ENCODE measurements around the gene ST3GAL6. TPM values are rescaled to one million over a fixed set of nuclear protein-coding genes. Genes with fewer than 3 reads are reported as not detected.

Gene ST3GAL6, protein sequence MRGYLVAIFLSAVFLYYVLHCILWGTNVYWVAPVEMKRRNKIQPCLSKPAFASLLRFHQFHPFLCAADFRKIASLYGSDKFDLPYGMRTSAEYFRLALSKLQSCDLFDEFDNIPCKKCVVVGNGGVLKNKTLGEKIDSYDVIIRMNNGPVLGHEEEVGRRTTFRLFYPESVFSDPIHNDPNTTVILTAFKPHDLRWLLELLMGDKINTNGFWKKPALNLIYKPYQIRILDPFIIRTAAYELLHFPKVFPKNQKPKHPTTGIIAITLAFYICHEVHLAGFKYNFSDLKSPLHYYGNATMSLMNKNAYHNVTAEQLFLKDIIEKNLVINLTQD
- 1.7 and 3.2 TPM in 2 replicates for total RNA-seq (2022)
- Bru-seq, nascent RNA: percentile 38 among the genes with signal in this experiment
- BruChase-seq, experiment 1, labeled RNA remaining after a 6-hour chase: percentile 42 among the genes with signal in this experiment
- percentile 55 among the genes with signal in this experiment for BruChase-seq, experiment 2, labeled RNA remaining after a 2-hour chase
- long read RNA-seq, partial matches to known transcripts: 0 of 34 reads
- long read RNA-seq, other reads (novel, unspliced or antisense): 33 of 34 reads

DNA sequence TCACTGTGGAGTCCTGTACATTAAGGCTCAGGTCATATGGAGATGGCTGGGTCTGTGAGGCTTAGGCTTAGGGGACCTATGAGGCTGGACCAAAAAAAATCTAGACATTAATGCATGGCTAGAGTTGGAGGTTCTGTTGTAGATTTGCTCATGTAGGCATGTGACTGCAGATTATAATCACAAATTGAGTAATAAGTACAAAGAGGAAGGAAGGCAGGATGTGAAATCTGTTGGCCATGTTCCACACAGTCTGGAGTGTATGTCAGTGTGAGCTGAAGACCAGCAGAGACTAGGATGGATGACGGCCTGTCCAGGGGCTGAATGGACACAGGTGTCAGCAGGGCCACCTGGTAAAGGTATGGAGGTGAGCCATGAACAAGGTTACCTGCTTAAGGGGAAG, at the start of gene ST3GAL6:
Gene ST3GAL6 (plus strand): TSS at position 265 of the 400 bp plus-strand sequence. CDS start 5,101 bp downstream, outside the sequence.
- no peak within 1 kb of the TSS for H3K27ac Mint-ChIP-seq (ENCODE audit: unreplicated experiment)
- H3K4me1 Mint-ChIP-seq (ENCODE audit: low read depth, unreplicated experiment): peaks cover 7% of the 10 kb centered on the region
- intact Hi-C loops (cut with micrococcal nuclease; ENCODE audit: unreplicated experiment): no loop called here
- H3K27me3 Mint-ChIP-seq (ENCODE audit: unreplicated experiment): no peaks in the 10 kb centered on the region
- TF ChIP-seq, protein P1, sequence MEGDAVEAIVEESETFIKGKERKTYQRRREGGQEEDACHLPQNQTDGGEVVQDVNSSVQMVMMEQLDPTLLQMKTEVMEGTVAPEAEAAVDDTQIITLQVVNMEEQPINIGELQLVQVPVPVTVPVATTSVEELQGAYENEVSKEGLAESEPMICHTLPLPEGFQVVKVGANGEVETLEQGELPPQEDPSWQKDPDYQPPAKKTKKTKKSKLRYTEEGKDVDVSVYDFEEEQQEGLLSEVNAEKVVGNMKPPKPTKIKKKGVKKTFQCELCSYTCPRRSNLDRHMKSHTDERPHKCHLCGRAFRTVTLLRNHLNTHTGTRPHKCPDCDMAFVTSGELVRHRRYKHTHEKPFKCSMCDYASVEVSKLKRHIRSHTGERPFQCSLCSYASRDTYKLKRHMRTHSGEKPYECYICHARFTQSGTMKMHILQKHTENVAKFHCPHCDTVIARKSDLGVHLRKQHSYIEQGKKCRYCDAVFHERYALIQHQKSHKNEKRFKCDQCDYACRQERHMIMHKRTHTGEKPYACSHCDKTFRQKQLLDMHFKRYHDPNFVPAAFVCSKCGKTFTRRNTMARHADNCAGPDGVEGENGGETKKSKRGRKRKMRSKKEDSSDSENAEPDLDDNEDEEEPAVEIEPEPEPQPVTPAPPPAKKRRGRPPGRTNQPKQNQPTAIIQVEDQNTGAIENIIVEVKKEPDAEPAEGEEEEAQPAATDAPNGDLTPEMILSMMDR (IDR thresholded peaks at IDR 0.05; ENCODE audit: unreplicated experiment): no peak
- no peak for DNase-seq
- no peak within 1 kb of the TSS for H3K4me3 Mint-ChIP-seq (ENCODE audit: low read depth, unreplicated experiment)
- no TSS peak for BruUV-seq (replicated peaks)
- CTCF ChIA-PET: no interaction called here
- H3K9me3 Mint-ChIP-seq (ENCODE audit: low read depth, unreplicated experiment): no peaks in the 10 kb centered on the region
- H3K36me3 Mint-ChIP-seq (ENCODE audit: insufficient read depth, unreplicated experiment): no peaks in the 10 kb centered on the region

DNA sequence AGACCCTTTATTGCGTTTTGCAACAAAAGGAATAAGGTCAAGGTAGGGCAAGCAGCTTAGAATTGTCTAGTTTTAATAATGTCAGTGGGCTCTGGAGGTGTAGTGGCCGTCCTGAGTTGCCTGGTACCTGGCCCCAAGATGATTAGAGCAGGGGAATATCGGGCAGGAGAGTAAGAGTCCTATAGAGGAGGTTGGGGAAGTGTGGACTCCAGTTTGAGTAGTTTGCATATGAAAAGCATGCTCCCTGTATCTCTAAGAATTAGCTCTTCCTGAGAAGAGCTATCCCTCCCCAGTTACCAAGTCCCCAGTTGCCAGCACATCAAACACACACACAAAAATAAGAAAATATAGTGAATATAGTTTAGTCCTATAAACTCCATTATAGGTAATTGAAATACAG, 49.2 kb upstream of the ST3GAL6 start:
- no TSS peak for BruUV-seq (replicated peaks)
- Mint-ChIP-seq H3K27me3 (ENCODE audit: unreplicated experiment) (no peaks in the 10 kb centered on the region), H3K9me3 (ENCODE audit: low read depth, unreplicated experiment) (no peaks in the 10 kb centered on the region), H3K27ac (ENCODE audit: unreplicated experiment) (no peak overlapping the region), H3K4me1 (ENCODE audit: low read depth, unreplicated experiment) (no peaks in the 10 kb centered on the region), H3K4me3 (ENCODE audit: low read depth, unreplicated experiment) (no peak overlapping the region), H3K36me3 (ENCODE audit: insufficient read depth, unreplicated experiment) (no peaks in the 10 kb centered on the region)
- intact Hi-C loops (cut with micrococcal nuclease; ENCODE audit: unreplicated experiment): no loop called here
- CTCF ChIA-PET: no interaction called here
- DNase-seq: no peak
- TF ChIP-seq, protein P1 (IDR thresholded peaks at IDR 0.05; ENCODE audit: unreplicated experiment): no peak

DNA sequence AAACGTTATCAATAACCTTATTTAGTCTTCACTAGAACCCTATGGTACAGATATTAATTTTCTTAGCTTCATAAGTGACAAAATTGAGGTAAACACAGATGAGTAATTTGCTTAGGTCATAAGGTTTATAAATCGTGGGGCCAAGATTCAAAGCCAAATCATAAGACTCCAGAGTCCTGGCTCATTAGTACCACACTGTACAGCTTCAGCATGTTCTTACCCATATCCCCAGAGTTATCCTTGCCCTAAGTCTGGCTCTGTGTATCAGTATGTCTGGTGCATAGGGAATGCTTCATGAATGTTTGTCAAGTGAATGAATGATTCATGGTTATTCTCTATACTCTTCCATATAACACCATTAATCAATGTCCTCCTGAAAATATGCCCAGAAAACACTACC, 45.6 kb upstream of the ST3GAL6 start:
- DNase-seq: no peak
- no TSS peak for BruUV-seq (replicated peaks)
- TF ChIP-seq, protein P1 (IDR thresholded peaks at IDR 0.05; ENCODE audit: unreplicated experiment): no peak
- H3K4me1 Mint-ChIP-seq (ENCODE audit: low read depth, unreplicated experiment): no peaks in the 10 kb centered on the region
- CTCF ChIA-PET: interaction anchor here (0.7 kb wide), 1 partner anchor 11 kb away, joined by 3 read pairs; no protein-coding TSS in a partner anchor
- H3K36me3 Mint-ChIP-seq (ENCODE audit: insufficient read depth, unreplicated experiment): no peaks in the 10 kb centered on the region
- H3K4me3 Mint-ChIP-seq (ENCODE audit: low read depth, unreplicated experiment): no peak overlapping the region
- intact Hi-C loops (cut with micrococcal nuclease; ENCODE audit: unreplicated experiment): no loop called here
- H3K27me3 Mint-ChIP-seq (ENCODE audit: unreplicated experiment): no peaks in the 10 kb centered on the region
- no peak overlapping the region for H3K27ac Mint-ChIP-seq (ENCODE audit: unreplicated experiment)
- no peaks in the 10 kb centered on the region for H3K9me3 Mint-ChIP-seq (ENCODE audit: low read depth, unreplicated experiment)

DNA sequence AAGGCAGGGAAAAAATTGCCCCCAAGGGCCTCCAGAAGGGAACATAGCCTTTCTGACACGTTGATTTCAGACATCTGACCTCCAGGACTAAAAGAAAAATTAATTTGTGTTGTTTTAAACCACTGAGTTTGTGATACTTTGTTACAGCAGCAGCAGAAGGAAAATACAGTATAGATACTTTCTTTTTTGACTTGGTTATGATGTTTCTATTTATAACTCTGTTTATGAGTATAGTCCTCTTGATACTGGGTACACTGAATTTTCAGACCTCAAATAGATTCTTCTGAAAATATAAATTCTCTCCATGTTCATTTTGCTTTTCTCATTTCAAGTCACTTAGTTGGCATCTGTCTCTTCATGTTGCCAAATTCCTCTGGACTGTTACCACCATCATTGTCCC, 44.4 kb upstream of the ST3GAL6 start:
- DNase-seq: no peak
- Mint-ChIP-seq H3K27ac (ENCODE audit: unreplicated experiment) (no peak overlapping the region), H3K9me3 (ENCODE audit: low read depth, unreplicated experiment) (no peaks in the 10 kb centered on the region), H3K27me3 (ENCODE audit: unreplicated experiment) (peaks cover 7% of the 10 kb centered on the region), H3K4me1 (ENCODE audit: low read depth, unreplicated experiment) (no peaks in the 10 kb centered on the region), H3K36me3 (ENCODE audit: insufficient read depth, unreplicated experiment) (no peaks in the 10 kb centered on the region), H3K4me3 (ENCODE audit: low read depth, unreplicated experiment) (no peak overlapping the region)
- no TSS peak for BruUV-seq (replicated peaks)
- CTCF ChIA-PET: no interaction called here
- intact Hi-C loops (cut with micrococcal nuclease; ENCODE audit: unreplicated experiment): no loop called here
- TF ChIP-seq, protein P1 (IDR thresholded peaks at IDR 0.05; ENCODE audit: unreplicated experiment): no peak
